Airway epithelial cell (primary cell): ENCODE data around the gene APOO. TPM values are rescaled to one million over a fixed set of nuclear protein-coding genes. Genes with fewer than 3 reads are reported as not detected.

Source experiments
- total RNA-seq: library from RNA; depleted of rRNA; stranded (reverse); fragments of >200 nt; gene quantifications from 2 replicates; pipeline ENCODE4 v1.2.3, GENCODE V29; 2015

Gene APOO
- total RNA-seq = 19.7 and 20.5 TPM in 2 replicates

GRCh38 chrX:23907498-23908218 lies at the start of gene APOO, which contains the start of gene CXorf58:
Gene APOO (minus strand): TSS chrX:23907938. CDS start chrX:23907702, 236 bp downstream.
Gene CXorf58 (plus strand): TSS chrX:23908006. CDS start chrX:23910303, 2,297 bp downstream.

Other genes with a start within 250 kb of the APOO start
- gene PRDX4, start 240.4 kb downstream of the APOO start, total RNA-seq = 179 and 211 TPM in 2 replicates
- 47.2 and 52.5 TPM in 2 replicates for gene ACOT9, start 164.7 kb downstream of the APOO start, total RNA-seq
- 819 and 1,194 TPM in 2 replicates for gene SAT1, start 124.8 kb downstream of the APOO start, total RNA-seq
- not detected in 2 replicates for gene CXorf58, start 68 bp upstream of the APOO start, total RNA-seq
- gene KLHL15, start 119.2 kb upstream of the APOO start, total RNA-seq = 2.9 and 4.0 TPM in 2 replicates
- 166 and 241 TPM in 2 replicates for gene EIF2S3, start 147.0 kb upstream of the APOO start, total RNA-seq
- 23.1 and 49.7 TPM in 2 replicates for gene ZFX, start 241.8 kb upstream of the APOO start, total RNA-seq